ENCODE results near the gene CACTIN.

CACTIN gene

GRCh38 chr19:3563709-3564524, 62.7 kb downstream of the CACTIN start:
- TF ChIP-seq CTCF (IDR thresholded peaks at IDR 0.05; ENCODE audit: low read length) (no peak), EZH2 (optimal IDR thresholded peaks at IDR 0.05; ENCODE audit: low read depth, low read length) (no peak), EZH2phosphoT487 (IDR thresholded peaks at IDR 0.05; ENCODE audit: low read length) (no peak)
- no peaks in the 10 kb centered on the region for H3K9me2 ChIP-seq (replicated peaks; ENCODE audit: insufficient read depth, low read length)
- no peaks in the 10 kb centered on the region for H3K79me2 ChIP-seq (ENCODE audit: low read length)
- no peaks in the 10 kb centered on the region for H3K36me3 ChIP-seq (replicated peaks; ENCODE audit: insufficient read depth, low read length)
- no peak overlapping the region for H3K4me3 ChIP-seq (ENCODE audit: low read length)
- DNase-seq: no peak
- no peak overlapping the region for H2AFZ ChIP-seq (ENCODE audit: low read length)
- H3K9ac ChIP-seq (ENCODE audit: low read length): no peak overlapping the region
- H4K20me1 ChIP-seq (ENCODE audit: insufficient read depth, low read length): no peaks in the 10 kb centered on the region
- no peaks in the 10 kb centered on the region for H3K9me3 ChIP-seq (replicated peaks; ENCODE audit: insufficient read depth, low read length)
- H3K27me3 ChIP-seq (replicated peaks; ENCODE audit: insufficient read depth, low read length): peaks cover 72% of the 10 kb centered on the region
- H3K4me1 ChIP-seq (ENCODE audit: low read length): no peaks in the 10 kb centered on the region
- H3F3A ChIP-seq (ENCODE audit: insufficient read depth, low read length): no peaks in the 10 kb centered on the region
- no peak overlapping the region for H3K4me2 ChIP-seq (ENCODE audit: low read depth, low read length)
- H3K27ac ChIP-seq (ENCODE audit: low read length): no peak overlapping the region
